DND-41 (cell line): ENCODE results near the gene OCA2.
"Not testable (repeated sequence)": the region's sequence is repeated elsewhere in the genome, so short reads cannot be mapped to it uniquely, and the experiment has no call there.

ENCODE experiments used
- ATAC-seq: fragments of 200-7000 bp; cut with Tn5 transposase; 3 replicates; pipeline ENCODE4 v1.9.1; 2021; ENCODE audit warnings: low read depth; ENCODE audit not compliant: insufficient read depth
- DNase-seq: peaks from one replicate; pipeline ENCODE4 v3.0.0-alpha.2; 2020
- H2AFZ ChIP-seq: 2 replicates; pipeline ENCODE4 v1.6.0; 2012; ENCODE audit warnings: low read depth, low read length
- H3K27ac ChIP-seq: 2 replicates; pipeline ENCODE4 v1.5.1; 2012; ENCODE audit warnings: low read length, inconsistent platforms
- H3K27me3 ChIP-seq: fragments of 200-600 bp; sonication (generic); 2 replicates; pipeline ENCODE4 v1.6.0; 2012; ENCODE audit warnings: low read length, mild to moderate bottlenecking, inconsistent platforms; ENCODE audit not compliant: insufficient read depth, poor library complexity
- H3K36me3 ChIP-seq: 2 replicates; pipeline ENCODE4 v1.5.1; 2012; ENCODE audit warnings: low read length, inconsistent platforms; ENCODE audit not compliant: insufficient read depth
- H3K4me1 ChIP-seq: 2 replicates; pipeline ENCODE4 v1.5.1; 2012; ENCODE audit warnings: mild to moderate bottlenecking, low read length; ENCODE audit not compliant: insufficient read depth
- H3K4me2 ChIP-seq: 2 replicates; pipeline ENCODE4 v1.6.0; 2012; ENCODE audit warnings: mild to moderate bottlenecking, moderate library complexity, low read length, inconsistent platforms; ENCODE audit not compliant: insufficient read depth
- H3K4me3 ChIP-seq, 2 experiments: fragments of 200-600 bp in 1 of 2; shearing (Covaris generic) in 1 of 2; 2 replicates each; pipeline ENCODE4 v1.5.1; 2012 to 2016; ENCODE audit warnings: inconsistent platforms in 2 of 2, low read length in 2 of 2, mild to moderate bottlenecking in 2 of 2, low read depth in 1 of 2, moderate library complexity in 1 of 2
- H3K79me2 ChIP-seq: 2 replicates; pipeline ENCODE4 v1.6.0; 2012; ENCODE audit warnings: low read length, inconsistent platforms; ENCODE audit not compliant: insufficient read depth
- H3K9ac ChIP-seq: 2 replicates; pipeline ENCODE4 v1.6.0; 2012; ENCODE audit warnings: low read depth, mild to moderate bottlenecking, inconsistent platforms, low read length, moderate library complexity
- H3K9me3 ChIP-seq: 2 replicates; pipeline ENCODE4 v1.5.1; 2012; ENCODE audit warnings: low read length, moderate library complexity, mild to moderate bottlenecking, inconsistent platforms; ENCODE audit not compliant: insufficient read depth, severe bottlenecking
- H4K20me1 ChIP-seq: 2 replicates; pipeline ENCODE4 v1.6.0; 2012; ENCODE audit warnings: low read length; ENCODE audit not compliant: insufficient read depth
- EZH2 ChIP-seq: IDR thresholded peaks from 3 replicates; pipeline ENCODE4 v1.6.1; 2012; ENCODE audit warnings: borderline replicate concordance, low read depth, mild to moderate bottlenecking, moderate library complexity, low read length, inconsistent platforms; ENCODE audit not compliant: severe bottlenecking
- TF ChIP-seq, protein P1 (sequence below): IDR thresholded peaks from 2 replicates; pipeline ENCODE4 v1.5.1; 2012; ENCODE audit warnings: borderline replicate concordance, low read length, moderate library complexity, mild to moderate bottlenecking; ENCODE audit not compliant: poor library complexity, severe bottlenecking; ENCODE audit errors: extremely low read depth

Gene OCA2

DNA sequence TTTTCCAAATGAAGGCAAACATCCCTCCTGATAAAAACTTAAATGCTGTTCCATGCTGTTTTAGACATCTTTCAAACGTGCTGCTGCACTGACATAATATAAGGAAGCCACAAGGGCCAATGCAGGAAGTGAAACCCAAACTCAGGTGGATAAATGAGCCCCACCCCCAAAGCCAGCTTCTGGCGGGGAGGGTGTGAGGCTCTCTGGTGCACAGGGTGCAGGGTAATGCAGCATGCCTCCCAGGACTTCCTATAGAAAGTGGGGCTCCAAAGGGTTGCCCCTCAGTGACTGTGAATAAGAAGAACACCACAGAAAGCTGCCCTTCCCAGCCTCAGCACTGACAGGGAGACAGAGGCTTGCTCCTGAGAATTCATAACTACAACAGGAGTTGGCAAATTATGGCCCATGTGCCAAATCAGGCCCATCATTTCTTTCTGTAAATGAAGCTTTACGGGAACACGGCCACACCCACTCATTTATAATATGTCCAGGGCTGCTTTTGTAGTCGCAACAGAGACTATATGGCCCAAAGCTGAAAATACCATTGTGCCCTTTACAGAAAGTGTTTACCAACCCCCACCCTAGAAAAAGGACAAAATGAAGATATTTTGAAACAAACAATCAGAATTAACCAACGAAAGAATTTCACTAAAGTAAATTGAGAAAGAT lies 37.3 kb upstream of the OCA2 start:
- not testable (repeated sequence) for H3K9me3 ChIP-seq, H3K4me2 ChIP-seq, H3K4me3 ChIP-seq, H4K20me1 ChIP-seq, H3K9ac ChIP-seq, H3K27ac ChIP-seq, H3K79me2 ChIP-seq, H3K4me1 ChIP-seq, H3K27me3 ChIP-seq, H2AFZ ChIP-seq
- H3K36me3 ChIP-seq, result peaks cover 49% of the 10 kb centered on the region
- DNase-seq (peak; percentile 34), ATAC-seq (peak; percentile 85)

DNA sequence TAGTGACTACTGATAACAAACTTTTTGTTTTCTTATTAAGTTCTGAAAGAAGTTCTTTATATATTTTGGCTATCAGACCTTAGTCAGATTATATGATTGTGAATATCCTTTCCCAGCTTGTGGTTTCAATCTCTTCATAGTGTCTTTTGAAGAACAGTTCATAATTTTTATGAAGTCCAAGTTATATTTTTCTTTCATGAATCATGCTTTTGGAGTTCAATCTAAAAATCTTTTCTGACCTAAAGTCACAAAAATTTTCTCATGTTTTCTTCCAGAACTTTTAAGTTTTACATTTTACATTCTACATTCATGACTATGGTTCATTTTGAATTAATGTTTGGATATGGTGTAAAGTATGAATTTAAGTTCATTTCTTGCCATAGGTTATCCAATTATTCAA lies 34.2 kb upstream of the OCA2 start:
- Histone ChIP-seq H3K4me1 (no peaks in the 10 kb centered on the region), H3K27me3 (no peaks in the 10 kb centered on the region), H3K9me3 (no peaks in the 10 kb centered on the region), H3K4me3 (no peak overlapping the region), H2AFZ (no peak overlapping the region), H3K4me2 (no peak overlapping the region), H3K27ac (no peak overlapping the region), H4K20me1 (no peaks in the 10 kb centered on the region), H3K36me3 (peaks cover 59% of the 10 kb centered on the region), H3K79me2 (no peaks in the 10 kb centered on the region), H3K9ac (no peak overlapping the region)
- TF ChIP-seq, protein P1, sequence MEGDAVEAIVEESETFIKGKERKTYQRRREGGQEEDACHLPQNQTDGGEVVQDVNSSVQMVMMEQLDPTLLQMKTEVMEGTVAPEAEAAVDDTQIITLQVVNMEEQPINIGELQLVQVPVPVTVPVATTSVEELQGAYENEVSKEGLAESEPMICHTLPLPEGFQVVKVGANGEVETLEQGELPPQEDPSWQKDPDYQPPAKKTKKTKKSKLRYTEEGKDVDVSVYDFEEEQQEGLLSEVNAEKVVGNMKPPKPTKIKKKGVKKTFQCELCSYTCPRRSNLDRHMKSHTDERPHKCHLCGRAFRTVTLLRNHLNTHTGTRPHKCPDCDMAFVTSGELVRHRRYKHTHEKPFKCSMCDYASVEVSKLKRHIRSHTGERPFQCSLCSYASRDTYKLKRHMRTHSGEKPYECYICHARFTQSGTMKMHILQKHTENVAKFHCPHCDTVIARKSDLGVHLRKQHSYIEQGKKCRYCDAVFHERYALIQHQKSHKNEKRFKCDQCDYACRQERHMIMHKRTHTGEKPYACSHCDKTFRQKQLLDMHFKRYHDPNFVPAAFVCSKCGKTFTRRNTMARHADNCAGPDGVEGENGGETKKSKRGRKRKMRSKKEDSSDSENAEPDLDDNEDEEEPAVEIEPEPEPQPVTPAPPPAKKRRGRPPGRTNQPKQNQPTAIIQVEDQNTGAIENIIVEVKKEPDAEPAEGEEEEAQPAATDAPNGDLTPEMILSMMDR, result no peak
- TF ChIP-seq EZH2, result no peak
- ATAC-seq (no peak), DNase-seq (no peak)

DNA sequence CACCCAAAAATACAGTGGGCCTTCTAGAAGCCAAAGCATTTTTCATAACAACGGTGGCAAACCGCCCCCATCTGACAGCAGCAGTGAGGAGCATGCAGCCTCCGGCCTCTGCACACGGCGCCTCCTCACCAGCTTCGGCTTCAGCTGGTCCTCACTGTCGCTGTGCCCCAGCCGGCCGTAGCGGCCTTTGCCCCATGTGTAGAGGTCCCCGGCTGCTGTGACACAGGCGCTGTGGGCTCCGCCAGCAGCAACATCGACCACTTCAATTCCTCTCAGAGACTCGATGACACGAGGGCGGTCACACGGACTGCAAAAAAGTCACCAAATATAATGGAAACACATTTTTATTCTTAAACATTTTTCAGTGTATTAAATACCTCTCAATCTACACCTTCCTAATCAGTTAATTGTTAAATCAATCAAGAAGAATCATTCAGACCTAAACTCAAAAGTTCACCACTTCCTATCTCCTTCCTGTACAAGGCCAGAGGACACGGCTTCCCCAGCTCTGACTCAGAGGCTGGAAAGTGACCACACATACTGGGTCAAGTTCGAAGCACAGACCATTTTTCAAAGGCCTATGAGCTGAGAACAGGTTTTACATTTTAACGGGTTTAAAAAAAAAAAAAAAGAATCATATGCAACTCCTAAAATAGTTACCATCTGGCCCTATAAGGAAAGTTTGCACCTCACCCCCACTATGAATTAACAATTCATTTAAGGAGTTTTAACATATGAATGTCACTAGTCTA lies 33.6 kb upstream of the OCA2 start:
- H3K27me3 ChIP-seq, result no peaks in the 10 kb centered on the region
- peaks cover 64% of the 10 kb centered on the region for H3K36me3 ChIP-seq
- H4K20me1 ChIP-seq, result no peaks in the 10 kb centered on the region
- no peaks in the 10 kb centered on the region for H3K4me1 ChIP-seq
- H3K9ac ChIP-seq, result no peak overlapping the region
- ATAC-seq, result no peak
- no peak overlapping the region for H2AFZ ChIP-seq
- TF ChIP-seq, protein P1, result no peak
- TF ChIP-seq EZH2, result no peak
- H3K4me3 ChIP-seq, result no peak overlapping the region
- H3K4me2 ChIP-seq, result no peak overlapping the region
- H3K79me2 ChIP-seq, result no peaks in the 10 kb centered on the region
- DNase-seq, result no peak
- no peak overlapping the region for H3K27ac ChIP-seq
- H3K9me3 ChIP-seq, result no peaks in the 10 kb centered on the region

DNA sequence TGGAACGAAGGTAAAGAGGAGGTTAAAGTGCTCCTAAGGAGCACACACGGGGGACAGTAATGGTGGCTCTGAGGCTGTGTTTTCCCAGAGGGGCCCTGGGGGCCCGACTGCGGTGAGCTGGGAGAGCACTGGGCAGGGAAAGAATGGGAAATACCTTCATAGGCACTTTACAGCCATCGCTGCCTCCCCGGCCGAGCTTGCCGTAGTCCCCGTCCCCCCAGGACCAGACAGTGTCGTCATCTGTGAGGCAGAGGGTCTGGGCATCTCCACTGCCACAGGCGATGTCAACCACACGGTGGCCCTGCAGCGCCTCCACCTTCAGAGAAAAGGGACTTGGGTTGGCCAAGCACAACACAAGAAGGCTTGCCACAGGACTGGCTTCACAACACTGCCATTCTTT lies 32.8 kb upstream of the OCA2 start:
- Histone ChIP-seq H3K4me1 (no peaks in the 10 kb centered on the region), H3K4me3 (no peak overlapping the region), H3K79me2 (no peaks in the 10 kb centered on the region), H3K27me3 (no peaks in the 10 kb centered on the region), H3K9me3 (no peaks in the 10 kb centered on the region), H3K9ac (no peak overlapping the region), H3K27ac (no peak overlapping the region), H4K20me1 (0 out of 2 replicates have a peak, but pooled peaks cover 5% of the 10 kb centered on the region), H2AFZ (no peak overlapping the region), H3K4me2 (no peak overlapping the region), H3K36me3 (peaks cover 72% of the 10 kb centered on the region)
- ATAC-seq, result no peak
- no peak for DNase-seq
- no peak for TF ChIP-seq EZH2
- TF ChIP-seq, protein P1, result no peak
